Ishikawa (cell line): ENCODE data around the gene NR1D2.

ENCODE experiments used
- CEBPB ChIP-seq: IDR thresholded peaks from 2 replicates; pipeline ENCODE4 v1.6.1; 2012
- CREB1 ChIP-seq: IDR thresholded peaks from 2 replicates; pipeline ENCODE4 v1.6.1; 2012; ENCODE audit warnings: low read depth
- EGR1 ChIP-seq: IDR thresholded peaks from 2 replicates; pipeline ENCODE4 v1.6.1; 2012
- EP300 ChIP-seq: IDR thresholded peaks from 2 replicates; pipeline ENCODE4 v1.6.1; 2012; ENCODE audit warnings: borderline replicate concordance
- NFIC ChIP-seq: IDR thresholded peaks from 2 replicates; pipeline ENCODE4 v1.6.1; 2012
- RAD21 ChIP-seq: IDR thresholded peaks from 2 replicates; pipeline ENCODE4 v1.6.1; 2012; ENCODE audit warnings: low read depth
- TAF1 ChIP-seq: IDR thresholded peaks from 2 replicates; pipeline ENCODE4 v1.6.1; 2012; ENCODE audit warnings: low read depth, mild to moderate bottlenecking
- TCF12 ChIP-seq: IDR thresholded peaks from 2 replicates; pipeline ENCODE4 v1.6.1; 2012; ENCODE audit warnings: low read depth
- TEAD4 ChIP-seq: IDR thresholded peaks from 2 replicates; pipeline ENCODE4 v1.6.1; 2012
- YY1 ChIP-seq: IDR thresholded peaks from 2 replicates; pipeline ENCODE4 v1.6.1; 2012; ENCODE audit warnings: low read depth
- ZBTB7A ChIP-seq: IDR thresholded peaks from 2 replicates; pipeline ENCODE4 v1.6.1; 2012; ENCODE audit warnings: low read depth
- TF ChIP-seq, protein P1 (sequence below): IDR thresholded peaks from 2 replicates; pipeline ENCODE4 v1.6.1; 2012
- TF ChIP-seq, protein P2 (sequence below): IDR thresholded peaks from 2 replicates; pipeline ENCODE4 v1.6.1; 2012; ENCODE audit warnings: low read depth, mild to moderate bottlenecking
- TF ChIP-seq, protein P3 (sequence below): IDR thresholded peaks from 2 replicates; pipeline ENCODE4 v1.6.1; 2012

DNA sequence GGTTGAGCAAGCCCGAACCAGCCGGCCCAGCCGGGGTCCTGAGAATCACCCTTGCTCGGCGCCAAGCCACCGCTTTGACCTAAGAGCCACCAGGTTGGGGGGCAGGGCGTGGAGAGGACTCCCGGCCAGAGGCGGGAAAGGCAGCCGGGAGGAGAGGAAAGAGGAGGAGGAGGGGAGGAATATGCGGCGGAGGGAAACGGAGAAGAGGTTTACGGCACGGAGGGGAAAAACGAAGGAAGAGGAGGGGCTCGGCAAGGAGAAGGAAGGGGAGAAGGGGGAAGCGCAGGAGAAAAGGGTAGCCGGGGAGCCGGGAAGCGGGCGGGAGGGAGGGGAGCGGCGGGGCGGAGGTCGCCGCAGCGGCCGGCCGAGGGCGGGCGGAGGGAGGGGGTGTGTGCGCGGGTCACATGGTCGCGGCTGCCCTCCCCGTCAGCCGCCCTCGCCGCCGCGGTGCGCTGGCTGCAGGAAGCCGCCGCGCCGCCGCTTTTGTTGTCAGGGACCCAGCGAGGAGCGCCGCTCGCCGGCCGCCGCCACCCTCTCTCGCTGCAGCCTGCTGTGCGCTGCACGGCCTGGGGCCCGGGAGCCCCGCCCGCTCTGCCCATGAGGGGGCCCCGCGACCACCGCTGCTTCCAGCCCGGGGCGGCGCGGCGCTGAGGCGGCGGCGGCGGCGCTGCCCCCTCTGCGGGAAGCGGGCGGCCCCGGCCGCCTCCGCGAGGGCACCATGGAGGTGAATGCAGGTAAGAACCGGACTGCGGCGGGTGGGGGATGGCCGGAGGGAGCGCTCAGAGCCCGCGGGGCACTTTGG lies at the start of gene NR1D2:
- TF ChIP-seq RAD21 = no peak
- 0 out of 2 replicates have a peak, but pooled peaks have one; percentile 43 for TF ChIP-seq ZBTB7A
- no peak; the same call in 1 of the 2 replicates for TF ChIP-seq EP300
- TF ChIP-seq, protein P1, sequence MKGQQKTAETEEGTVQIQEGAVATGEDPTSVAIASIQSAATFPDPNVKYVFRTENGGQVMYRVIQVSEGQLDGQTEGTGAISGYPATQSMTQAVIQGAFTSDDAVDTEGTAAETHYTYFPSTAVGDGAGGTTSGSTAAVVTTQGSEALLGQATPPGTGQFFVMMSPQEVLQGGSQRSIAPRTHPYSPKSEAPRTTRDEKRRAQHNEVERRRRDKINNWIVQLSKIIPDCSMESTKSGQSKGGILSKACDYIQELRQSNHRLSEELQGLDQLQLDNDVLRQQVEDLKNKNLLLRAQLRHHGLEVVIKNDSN = peak; percentile 90
- peak; percentile 22; the same call in 1 of the 2 replicates for TF ChIP-seq TAF1
- TF ChIP-seq CEBPB = no peak
- no peak for TF ChIP-seq EGR1
- no peak for TF ChIP-seq NFIC
- TF ChIP-seq YY1 = no peak
- TF ChIP-seq CREB1 = no peak
- TF ChIP-seq, protein P2, sequence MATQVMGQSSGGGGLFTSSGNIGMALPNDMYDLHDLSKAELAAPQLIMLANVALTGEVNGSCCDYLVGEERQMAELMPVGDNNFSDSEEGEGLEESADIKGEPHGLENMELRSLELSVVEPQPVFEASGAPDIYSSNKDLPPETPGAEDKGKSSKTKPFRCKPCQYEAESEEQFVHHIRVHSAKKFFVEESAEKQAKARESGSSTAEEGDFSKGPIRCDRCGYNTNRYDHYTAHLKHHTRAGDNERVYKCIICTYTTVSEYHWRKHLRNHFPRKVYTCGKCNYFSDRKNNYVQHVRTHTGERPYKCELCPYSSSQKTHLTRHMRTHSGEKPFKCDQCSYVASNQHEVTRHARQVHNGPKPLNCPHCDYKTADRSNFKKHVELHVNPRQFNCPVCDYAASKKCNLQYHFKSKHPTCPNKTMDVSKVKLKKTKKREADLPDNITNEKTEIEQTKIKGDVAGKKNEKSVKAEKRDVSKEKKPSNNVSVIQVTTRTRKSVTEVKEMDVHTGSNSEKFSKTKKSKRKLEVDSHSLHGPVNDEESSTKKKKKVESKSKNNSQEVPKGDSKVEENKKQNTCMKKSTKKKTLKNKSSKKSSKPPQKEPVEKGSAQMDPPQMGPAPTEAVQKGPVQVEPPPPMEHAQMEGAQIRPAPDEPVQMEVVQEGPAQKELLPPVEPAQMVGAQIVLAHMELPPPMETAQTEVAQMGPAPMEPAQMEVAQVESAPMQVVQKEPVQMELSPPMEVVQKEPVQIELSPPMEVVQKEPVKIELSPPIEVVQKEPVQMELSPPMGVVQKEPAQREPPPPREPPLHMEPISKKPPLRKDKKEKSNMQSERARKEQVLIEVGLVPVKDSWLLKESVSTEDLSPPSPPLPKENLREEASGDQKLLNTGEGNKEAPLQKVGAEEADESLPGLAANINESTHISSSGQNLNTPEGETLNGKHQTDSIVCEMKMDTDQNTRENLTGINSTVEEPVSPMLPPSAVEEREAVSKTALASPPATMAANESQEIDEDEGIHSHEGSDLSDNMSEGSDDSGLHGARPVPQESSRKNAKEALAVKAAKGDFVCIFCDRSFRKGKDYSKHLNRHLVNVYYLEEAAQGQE = no peak
- TF ChIP-seq TEAD4 = no peak
- TF ChIP-seq TCF12 = no peak
- TF ChIP-seq, protein P3, sequence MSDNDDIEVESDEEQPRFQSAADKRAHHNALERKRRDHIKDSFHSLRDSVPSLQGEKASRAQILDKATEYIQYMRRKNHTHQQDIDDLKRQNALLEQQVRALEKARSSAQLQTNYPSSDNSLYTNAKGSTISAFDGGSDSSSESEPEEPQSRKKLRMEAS = peak; percentile 65; the same call in 1 of the 2 replicates
